HG03575 (cell line): ENCODE measurements around the gene CNTN4.

Experiments
- ATAC-seq: cut with Tn5 transposase; IDR thresholded peaks from one replicate; pipeline ENCODE4 v1.9.1; 2021; ENCODE audit not compliant: unreplicated experiment, insufficient number of reproducible peaks, low FRiP score; ENCODE audit errors: extremely low read depth

Gene CNTN4

DNA sequence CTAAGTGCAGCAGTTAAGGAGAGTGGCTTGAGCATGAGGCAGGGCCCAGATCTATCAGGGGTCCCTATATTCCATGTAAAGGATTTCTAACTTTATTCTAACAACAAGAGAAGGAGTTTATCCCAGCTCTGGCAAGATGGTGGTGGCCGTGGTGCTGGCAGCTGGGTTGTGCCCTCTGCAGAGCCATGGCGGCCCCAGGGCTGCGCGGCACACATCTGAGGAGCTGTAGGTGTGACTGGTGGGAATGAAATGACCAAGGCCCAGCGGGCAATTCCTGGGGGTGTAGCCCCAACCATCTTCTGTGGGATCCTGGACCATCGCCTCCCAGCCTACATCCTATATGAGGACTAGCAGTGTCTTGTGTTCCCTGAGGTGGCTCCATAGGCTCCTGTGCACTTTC is 263.5 kb downstream of the CNTN4 start:
- ATAC-seq: no peak

DNA sequence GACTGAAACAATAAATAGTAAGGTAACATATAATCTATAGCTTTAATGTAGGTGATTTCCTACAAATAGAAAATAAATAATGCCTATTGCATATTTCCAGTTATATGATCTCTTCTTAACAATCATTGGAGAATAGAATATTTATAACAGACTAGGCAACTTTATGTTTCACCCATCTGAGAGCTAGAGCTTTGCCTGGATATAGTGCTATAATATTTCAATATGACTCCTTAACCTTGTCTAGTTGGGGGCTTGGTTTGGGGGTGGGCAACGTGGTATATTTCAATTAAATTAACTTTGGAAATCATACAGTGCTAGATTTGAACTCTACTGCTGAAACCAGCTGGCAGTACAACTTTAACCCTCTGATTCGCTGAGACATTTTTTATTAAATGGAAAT is 265.2 kb downstream of the CNTN4 start:
- no peak for ATAC-seq

DNA sequence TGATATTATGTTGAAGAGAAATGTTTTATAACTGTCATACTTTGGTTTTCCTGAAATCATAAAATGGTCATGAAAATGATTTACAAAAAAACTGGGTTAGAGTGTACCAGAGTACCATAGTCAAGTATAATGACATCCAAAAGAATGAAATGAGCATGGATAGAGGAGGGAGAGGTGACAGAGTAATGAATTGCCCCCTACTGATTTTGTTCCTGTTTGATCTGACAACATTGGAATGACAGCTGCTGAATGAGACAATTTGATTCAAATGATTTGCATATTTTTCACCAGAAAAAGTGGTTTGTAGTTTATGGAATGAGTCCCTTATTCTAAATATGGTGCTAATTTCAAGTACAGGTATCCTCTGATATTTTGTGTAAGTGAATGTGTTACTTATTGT is 271.7 kb downstream of the CNTN4 start:
- ATAC-seq: no peak

DNA sequence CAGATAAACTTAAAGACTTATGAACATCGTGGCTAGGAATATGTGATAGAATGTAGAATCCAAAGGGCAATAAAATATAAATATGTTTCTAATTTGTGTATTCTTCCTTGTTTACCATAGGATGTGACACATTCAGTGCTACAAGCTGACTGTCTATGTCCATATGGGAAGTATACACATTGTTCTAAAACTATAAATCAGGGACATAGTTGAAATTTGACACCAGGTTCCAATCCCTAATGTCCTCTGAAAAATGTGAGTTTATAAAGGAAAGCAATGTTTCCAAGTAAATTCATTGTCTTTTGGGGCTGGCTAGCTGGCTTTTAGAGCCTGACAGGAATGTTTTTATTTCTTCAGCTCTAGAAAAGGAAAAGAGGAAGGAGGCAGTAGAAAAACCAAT is 273.6 kb downstream of the CNTN4 start:
- ATAC-seq: no peak

DNA sequence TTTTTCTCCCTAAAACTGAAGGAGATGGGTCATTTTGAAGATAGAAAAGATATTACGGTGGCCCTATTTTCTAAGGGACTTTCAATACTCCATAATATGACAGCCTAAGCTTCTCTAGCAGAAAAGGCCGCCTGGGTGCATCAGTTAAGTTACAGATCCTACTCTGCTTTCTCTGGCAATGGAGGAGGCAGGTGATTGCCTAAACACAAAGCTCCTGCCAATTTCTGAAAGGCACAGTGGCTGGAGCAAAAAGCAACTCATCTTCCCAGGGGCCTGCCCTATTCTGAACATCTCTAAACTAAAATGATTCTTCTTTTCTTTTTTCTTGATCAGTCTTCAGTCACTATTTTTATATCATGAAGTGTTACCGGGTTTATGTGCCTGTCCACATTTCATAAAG is 276.7 kb downstream of the CNTN4 start:
- ATAC-seq: no peak

DNA sequence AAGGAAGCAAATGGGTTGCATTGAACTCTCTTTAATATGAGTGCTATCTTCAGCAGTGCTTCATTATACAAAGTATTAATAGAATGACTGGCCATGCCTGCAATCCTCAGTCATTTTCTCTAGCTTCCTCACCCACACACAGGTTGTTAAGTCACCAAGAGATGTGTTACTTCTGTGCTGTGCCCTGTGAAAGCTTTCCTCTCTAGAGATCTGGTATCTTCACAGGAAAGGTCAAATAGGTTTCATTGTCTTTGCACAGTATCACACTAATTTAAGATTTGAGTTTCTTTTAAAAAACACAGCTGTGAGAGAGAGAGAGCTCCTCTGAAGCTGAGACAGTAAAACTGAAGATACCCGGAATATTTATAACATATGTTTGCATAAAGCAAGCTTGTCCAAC is 278.6 kb downstream of the CNTN4 start:
- ATAC-seq: no peak

DNA sequence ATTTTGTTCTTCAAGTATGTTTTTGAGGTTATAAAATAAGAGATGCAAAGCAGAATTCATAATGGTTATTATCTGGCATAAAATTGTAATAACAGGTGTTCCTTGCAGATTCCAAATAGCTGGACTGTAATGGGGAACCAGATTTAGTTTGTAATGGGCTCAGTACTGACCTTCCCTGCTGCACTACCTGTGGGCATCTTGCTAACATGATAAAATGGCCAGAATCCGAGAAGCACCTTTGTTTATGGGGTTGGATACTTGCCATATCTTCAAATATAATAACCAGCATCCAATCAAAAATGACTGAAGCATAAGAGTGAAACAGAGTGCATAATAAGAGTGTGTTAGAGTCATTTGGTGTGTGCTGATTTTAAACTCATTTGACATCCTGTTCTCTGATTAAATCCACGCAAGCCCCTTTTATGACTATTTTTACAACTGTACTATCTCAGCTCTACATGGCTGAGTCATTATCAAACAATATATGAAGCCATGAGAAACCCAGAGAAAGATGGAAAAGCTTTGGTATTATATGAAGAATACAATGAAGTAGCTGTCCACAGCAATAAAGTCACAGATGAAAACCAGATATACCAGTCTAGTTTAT is 292.4 kb downstream of the CNTN4 start:
- no peak for ATAC-seq

DNA sequence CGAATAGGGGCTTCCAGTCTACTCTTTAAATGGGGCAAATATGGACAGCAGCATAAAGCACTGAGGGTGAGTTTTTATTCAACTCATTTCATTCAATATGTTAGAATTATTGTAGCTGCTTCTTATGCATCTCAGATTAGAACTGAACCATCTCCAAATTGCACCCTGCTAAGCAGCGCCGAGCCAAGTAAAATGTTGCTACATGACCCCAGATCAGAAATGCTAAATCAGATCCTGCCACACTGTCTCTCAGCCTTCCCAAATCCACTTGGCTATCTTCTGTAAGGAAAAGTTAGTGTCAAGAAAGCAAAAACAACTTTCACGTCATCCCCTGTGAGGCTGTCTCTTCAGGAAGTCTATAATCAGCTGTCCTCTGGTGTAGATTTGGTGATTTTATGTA is 293.2 kb downstream of the CNTN4 start:
- ATAC-seq: no peak

DNA sequence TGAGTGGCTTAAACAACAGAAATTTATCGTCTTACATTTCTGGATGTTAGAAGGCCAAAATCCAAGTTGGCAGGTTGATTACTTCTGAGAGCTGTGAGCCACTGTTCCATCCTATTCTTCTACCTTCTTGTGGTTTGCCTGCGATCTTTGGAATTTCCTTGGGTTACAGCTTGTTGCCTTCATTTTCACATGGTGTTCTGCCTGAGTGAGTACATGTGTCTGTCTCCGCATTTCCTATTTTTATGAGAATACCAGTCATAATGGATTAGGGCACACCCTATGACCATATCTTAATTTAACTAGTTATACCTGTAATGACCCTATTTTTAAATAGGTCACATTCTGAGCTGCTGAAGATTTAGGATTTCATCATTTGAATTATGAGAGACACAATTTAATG is 294.3 kb downstream of the CNTN4 start:
- no peak for ATAC-seq

DNA sequence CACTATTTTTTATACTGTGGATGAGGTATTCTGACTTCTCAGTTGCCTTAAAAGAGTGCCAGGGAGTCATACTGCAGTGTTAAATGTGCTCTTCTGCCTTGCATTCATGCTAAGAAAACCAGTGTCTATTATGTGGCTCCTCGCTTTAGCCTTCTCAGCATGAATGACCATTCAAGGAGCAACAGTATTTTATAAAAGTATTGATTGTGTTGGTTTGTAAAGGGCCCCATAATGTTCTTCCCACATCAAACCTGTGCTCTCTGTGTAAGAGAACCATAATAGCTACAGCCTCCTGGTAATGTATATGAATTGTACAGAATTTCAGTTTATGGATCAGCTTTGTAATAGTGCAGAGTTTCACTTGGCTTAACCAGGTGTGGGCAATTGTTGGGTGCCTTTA is 316.4 kb downstream of the CNTN4 start:
- no peak for ATAC-seq

DNA sequence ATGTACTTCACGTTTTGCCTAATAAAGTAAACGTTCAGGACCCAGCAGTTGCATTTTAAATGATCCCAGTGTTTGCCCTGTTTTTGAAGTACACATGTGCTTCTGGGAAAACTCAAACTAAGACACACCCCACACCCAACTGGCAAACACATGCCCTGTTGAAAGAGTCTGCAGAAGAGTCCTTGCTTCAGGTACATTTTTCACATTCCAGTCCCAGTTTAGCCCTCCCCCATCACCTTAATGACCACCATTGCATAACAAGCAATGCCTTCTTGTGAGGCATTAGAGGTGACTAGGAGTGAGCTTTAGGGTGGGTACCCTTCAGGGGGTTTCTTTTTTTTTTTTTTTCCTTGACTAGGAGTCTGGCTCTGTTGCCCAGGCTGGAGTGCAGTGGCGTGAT is 322.3 kb downstream of the CNTN4 start:
- ATAC-seq: no peak

DNA sequence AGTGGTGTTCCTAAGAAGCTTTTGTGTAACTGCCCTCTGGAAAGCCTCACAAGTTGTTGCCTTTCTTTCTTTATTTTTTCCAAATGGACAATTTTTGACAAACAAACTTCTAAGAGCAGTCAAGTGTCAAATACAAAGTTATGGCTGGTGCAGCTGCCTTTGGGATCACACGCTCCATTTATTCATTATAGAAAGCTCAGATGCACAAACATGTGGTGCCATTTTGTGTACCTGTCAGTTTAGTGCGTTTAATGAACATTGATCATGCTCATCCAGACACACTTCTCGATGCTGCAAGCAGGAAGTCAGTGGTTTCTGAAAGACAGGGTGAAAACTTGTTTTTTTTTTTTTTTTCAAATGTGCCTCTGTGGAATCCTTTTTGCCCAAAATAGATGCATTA is 324.5 kb downstream of the CNTN4 start:
- no peak for ATAC-seq

DNA sequence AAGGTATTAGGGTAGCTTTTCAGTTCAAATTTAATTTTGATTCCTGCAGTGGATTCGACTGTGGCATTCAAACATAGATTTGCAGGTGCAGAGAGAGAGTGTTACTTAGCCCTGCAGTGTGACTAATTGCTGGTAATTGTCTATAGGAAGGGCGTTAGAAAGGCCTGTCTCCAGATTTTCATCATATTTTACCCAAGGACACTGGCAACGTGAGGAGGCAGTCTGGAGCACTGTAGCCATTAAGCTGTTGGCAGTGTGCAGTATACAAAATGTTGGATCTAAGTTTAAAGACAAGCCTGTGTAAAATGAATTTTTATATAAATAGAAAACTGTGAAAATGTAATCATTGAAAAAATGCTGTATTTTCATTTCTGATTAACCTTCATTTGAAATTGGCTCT is 342.9 kb downstream of the CNTN4 start:
- no peak for ATAC-seq

DNA sequence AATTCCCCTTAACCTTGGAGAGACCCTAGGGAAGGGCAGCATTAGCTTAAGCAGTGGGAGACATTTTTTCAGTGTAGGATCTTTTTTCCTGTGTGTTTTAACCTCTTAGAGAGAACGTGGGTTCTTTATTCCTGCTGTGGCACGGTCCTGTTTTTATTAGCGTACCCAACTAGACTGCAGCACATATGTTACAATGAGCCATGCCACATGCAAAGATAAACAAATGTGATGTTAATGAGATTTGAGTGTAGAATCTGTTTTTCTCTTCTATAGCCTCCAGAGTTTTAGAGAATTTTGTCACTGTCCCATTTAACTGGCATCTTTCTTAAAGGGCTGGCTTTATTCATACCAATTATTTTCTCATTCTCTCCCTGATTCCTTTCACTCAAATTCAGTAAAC is 347.5 kb downstream of the CNTN4 start:
- no peak for ATAC-seq

DNA sequence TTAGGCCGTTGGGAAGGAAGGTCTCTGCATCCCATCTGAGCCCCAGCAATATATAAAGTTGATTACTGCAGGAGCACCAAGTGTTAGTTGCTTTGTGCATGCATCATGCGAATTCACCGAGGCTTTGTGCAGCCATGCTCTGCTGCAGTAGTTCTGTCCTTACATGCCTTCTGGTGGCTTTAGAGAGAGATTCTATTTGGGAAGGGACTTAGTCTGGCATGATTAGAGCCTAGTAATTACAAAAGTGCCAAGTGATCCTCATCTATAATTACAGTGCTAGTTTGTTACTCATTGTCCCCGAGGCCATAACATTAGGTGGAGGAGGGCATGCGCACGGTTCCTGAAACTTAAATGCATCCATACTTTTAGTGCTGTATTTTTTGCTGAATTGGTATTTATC is 353.6 kb downstream of the CNTN4 start:
- no peak for ATAC-seq

DNA sequence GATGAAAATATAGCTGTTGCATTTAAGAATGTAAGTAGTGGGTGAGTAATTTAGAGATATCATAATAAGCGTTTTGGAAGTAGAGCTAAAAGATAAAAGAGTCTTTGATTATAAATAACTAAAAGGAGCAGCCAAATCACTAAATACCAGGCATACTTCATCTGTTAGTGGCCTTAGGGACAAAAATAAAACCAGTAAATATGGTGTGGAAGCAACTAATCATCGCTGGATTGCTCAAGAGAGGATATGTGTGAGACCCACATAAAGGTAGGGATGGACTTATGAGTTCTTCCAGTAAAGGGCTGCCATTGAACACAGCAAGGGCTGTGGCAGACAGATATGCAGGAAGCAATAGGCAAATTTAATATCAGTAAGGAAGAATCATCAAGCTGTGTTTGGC is 356.2 kb downstream of the CNTN4 start:
- ATAC-seq: no peak

DNA sequence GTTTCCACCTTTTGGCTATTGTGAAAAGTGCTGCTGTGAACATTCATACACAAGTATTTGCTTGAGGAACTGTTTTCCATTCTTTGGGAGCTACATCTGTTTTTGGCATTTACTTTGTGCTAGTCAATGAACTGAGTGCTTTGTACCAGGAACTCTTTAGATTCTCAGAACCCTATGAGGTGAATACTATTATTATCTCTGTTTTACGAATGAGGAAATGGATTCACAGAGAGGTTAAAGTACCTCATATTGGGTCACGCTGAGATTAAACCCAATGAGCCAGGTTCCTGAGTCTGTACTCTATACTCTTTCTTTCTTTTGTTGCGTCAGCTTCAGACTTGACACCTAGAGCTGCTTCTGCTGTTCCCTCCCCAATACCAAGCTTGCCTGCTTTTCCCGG is 358.1 kb downstream of the CNTN4 start:
- no peak for ATAC-seq

DNA sequence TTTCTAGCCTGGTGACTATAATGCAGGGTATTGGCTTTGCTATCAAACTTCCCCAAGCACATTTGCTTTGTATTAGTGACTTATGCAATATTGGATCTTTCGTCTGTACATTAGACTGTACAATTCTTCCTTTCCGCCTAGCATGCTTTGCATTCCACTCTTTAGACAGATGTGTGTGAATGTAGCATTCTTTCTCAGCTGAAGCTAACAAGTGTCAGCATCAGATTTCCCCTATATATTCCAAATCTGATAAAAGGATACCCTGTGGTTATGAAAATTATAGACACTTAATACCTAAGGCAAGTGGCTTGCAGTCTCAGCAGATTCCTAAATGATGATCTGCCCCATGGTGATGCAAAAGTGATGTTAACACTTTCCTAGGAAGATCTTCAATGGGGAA is 360.1 kb downstream of the CNTN4 start:
- ATAC-seq: no peak

DNA sequence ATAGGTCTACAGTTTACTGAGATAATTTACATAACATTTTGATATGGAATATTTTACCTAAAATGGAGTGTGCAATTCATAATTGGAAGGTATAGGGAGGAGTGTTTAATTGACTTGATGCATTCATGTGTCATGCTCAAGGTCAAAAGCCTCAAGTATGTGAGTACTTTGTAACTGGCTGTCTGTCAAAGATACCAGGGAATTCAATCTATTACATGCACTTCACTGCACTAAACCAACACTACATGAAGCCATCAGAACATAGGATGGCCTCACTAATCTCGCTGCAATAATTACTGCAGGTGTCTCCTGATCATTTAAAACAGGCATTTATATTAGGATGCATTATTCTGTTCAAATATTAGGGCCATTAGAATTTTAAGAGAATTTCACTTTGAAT is 367.2 kb downstream of the CNTN4 start:
- ATAC-seq: no peak

DNA sequence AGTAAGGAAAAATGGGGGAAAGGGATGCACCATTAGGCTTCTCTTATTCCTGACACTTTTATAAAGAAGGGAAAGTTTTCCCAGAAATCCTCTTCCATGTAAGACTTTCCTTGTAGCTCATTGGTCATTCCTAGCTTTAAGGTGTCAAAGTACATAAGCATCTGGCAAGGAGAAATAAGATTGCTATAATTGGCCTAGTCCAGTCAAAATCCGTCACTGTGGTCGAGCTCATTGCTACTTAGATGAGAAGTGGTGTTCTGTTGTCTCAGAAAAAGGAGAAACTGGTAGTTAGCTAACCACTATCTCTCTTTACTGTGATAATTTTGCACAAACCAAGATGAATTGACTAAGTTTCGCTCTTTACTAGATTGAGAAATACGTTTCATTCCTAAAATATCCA is 370.1 kb downstream of the CNTN4 start:
- ATAC-seq: no peak

DNA sequence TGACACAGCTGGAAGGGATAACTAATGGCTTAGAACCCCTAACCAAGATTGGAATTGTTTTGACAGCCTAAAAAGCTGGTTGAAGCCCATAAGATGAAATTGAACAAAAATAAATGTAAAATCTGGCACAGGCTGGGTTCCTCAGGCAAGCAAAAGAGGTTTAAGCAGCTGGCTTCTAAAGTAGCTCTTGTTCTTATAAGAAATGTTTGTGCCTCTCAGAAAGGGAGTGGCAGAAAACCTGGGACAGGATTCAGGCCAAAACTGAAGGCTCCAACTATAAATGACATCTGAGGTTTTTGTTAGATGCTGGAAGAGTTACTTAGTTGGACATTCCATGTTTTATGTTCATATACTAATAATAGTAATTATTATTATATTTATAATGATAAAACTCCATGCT is 378.3 kb downstream of the CNTN4 start:
- no peak for ATAC-seq

DNA sequence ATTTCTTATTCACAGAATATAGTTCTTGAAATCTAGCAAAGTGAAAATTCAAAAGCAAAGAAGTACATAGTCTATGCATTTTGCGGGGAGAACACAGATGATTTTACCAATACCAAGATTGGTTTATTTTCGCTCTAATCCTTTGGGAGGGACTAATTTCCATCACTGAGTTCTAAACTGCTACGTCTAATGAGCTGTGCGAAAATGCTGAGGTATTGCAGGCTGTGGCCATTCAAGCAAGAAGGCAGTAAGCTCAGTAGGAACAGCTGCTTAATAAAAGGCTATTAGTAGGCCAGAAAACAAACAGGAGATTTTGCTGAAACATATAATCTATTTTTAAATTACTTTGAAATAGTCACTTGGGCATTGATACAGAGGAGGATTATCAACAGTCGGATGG is 379.0 kb downstream of the CNTN4 start:
- no peak for ATAC-seq
